ENCODE measurements around the gene PSME1. TPM values are rescaled to one million over a fixed set of nuclear protein-coding genes. Genes with fewer than 3 reads are reported as not detected.

Gene PSME1
- total and polyA plus RNA-seq, 10 of the 15 experiments (the other 5 are each of a cell fraction or from before 2014, with no cell fraction given) = 250 to 1,378 (median 412) TPM

DNA sequence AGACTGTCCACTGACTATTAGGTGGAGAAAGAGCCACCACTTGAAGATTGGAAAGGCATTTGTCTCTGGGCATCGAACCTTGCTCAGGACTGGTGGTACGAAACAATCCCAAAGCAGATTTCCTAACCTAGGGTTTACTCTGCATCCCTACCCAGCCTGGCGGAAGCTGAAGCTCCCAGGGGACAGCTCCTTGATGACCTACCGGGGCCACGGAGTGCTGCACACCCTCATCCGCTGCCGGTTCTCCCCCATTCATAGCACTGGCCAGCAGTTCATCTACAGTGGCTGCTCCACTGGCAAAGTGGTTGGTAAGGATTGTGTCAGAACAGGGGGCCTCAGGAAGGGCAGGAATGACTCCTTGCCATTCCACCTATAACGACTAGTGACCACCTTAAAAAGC, 14.8 kb upstream of the PSME1 start:
- DNase-seq (ENCODE audit: low read depth, low spot score) (no peak), FAIRE-seq (no peak), ATAC-seq (no peak)
- Histone ChIP-seq H3K9me3 (replicated peaks; ENCODE audit: control insufficient read depth, insufficient read depth, low read length) (no peaks in the 10 kb centered on the region), H3K36me3 (ENCODE audit: control insufficient read depth in 2 of 2, insufficient read depth in 2 of 2, low read length in 1 of 2) (peaks cover 16 to 27% of the 10 kb centered on the region in 2 experiments), H3K27me3 (replicated peaks in 1 of 2; ENCODE audit: control insufficient read depth in 2 of 2, insufficient read depth in 2 of 2, low read length in 1 of 2) (no peaks in the 10 kb centered on the region), H3K9ac (ENCODE audit: control insufficient read depth, insufficient read depth, low read length) (no peak overlapping the region), H4K20me1 (ENCODE audit: control insufficient read depth, insufficient read depth) (no peaks in the 10 kb centered on the region), H3K27ac (ENCODE audit: control insufficient read depth, insufficient read depth) (no peak overlapping the region), H3K4me2 (ENCODE audit: control insufficient read depth, insufficient read depth) (no peak overlapping the region), H2AFZ (ENCODE audit: control insufficient read depth, low read depth, low read length) (no peak overlapping the region), H3K4me3 (no peak overlapping the region), H3K79me2 (ENCODE audit: control insufficient read depth, insufficient read depth, low read length) (peaks cover 5% of the 10 kb centered on the region), H3K4me1 (ENCODE audit: control insufficient read depth, insufficient read depth, low read length) (peaks cover 18% of the 10 kb centered on the region)
- in situ Hi-C loops (cut with MboI) = loop anchor here (25.0 kb wide), 1 partner anchor 809 kb away; the partner anchor contains the start of genes BCL2L2, PABPN1 and PPP1R3E
- intact Hi-C loops (cut with micrococcal nuclease; ENCODE audit: unreplicated experiment) = no loop called here
- 97% methylated on average over 8 of the region's 8 CpGs for WGBS (ENCODE audit: insufficient coverage, insufficient replicate concordance, low lambda C conversion rate, missing lambda C conversion rate)
- ChIA-PET CTCF (interaction anchor here (1.2 kb wide), 1 partner anchor 186 kb away, joined by 3 read pairs; the partner anchor contains the start of gene CIDEB), POLR2A (interaction anchor here (1.5 to 17.1 kb wide), 2 partner anchors 15 kb away, joined by 3 to 276 read pairs; partner anchors contain the start of genes EMC9, FITM1 and PSME1), RAD21 (ENCODE audit: unreplicated experiment) (no interaction called here), SMC1A (ENCODE audit: uncharacterized antibody, unreplicated experiment) (no interaction called here)
- TF ChIP-seq CBX5 (IDR thresholded peaks at IDR 0.05; ENCODE audit: low read depth) (no peak), NR2C1 (IDR thresholded peaks at IDR 0.05) (no peak), RB1 (IDR thresholded peaks at IDR 0.05; ENCODE audit: borderline replicate concordance) (no peak), SREBF1 (IDR thresholded peaks at IDR 0.05; ENCODE audit: low read length) (no peak)
- TF ChIP-seq, protein P1, sequence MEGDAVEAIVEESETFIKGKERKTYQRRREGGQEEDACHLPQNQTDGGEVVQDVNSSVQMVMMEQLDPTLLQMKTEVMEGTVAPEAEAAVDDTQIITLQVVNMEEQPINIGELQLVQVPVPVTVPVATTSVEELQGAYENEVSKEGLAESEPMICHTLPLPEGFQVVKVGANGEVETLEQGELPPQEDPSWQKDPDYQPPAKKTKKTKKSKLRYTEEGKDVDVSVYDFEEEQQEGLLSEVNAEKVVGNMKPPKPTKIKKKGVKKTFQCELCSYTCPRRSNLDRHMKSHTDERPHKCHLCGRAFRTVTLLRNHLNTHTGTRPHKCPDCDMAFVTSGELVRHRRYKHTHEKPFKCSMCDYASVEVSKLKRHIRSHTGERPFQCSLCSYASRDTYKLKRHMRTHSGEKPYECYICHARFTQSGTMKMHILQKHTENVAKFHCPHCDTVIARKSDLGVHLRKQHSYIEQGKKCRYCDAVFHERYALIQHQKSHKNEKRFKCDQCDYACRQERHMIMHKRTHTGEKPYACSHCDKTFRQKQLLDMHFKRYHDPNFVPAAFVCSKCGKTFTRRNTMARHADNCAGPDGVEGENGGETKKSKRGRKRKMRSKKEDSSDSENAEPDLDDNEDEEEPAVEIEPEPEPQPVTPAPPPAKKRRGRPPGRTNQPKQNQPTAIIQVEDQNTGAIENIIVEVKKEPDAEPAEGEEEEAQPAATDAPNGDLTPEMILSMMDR (IDR thresholded peaks at IDR 0.05 in 2 of 3, conservative IDR thresholded peaks at IDR 0.05 in 1 of 3; ENCODE audit: control insufficient read depth in 2 of 3, extremely low read depth in 1 of 3, insufficient read depth in 1 of 3, low read depth in 3 of 3, low read length in 3 of 3) = no peak
- no TSS peak for BruUV-seq (replicated peaks)
